ENCODE measurements around the gene EIF4G3. TPM values are rescaled to one million over a fixed set of nuclear protein-coding genes. Genes with fewer than 3 reads are reported as not detected.
A peak's percentile ranks its signal among the peaks of the same experiment; 100 is the strongest.
"Not testable (repeated sequence)": the region's sequence is repeated elsewhere in the genome, so short reads cannot be mapped to it uniquely, and the experiment has no call there.

Gene EIF4G3
- polyA plus RNA-seq, 3 donors, result 5.1 to 34.2 (median 5.8) TPM

DNA sequence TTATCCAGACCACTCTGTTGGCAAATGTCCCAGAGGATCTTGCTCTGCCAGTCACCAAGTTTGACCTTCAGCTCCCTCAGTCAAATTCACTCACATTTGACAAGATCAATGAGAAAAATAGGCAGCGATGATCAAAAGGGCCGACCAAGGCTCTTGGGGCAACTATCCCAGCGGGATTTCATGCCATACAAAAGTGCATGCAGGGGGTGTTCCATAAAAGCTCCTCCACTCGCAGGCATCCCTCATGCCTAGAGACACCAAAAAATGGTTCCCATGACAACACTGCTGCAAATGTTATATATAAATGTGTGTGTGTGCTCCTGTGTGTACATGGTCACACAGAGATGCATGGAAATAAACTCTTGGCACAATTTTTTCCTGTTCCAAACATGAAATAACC lies 16.2 kb upstream of the EIF4G3 start:
- Histone ChIP-seq H3K4me1 (ENCODE audit: control insufficient read depth in 1 of 2, insufficient read depth in 2 of 2, low read length in 2 of 2) (no peaks in the 10 kb centered on the region), H3K4me2 (replicated peaks; ENCODE audit: extremely low read depth, low read length, poor library complexity, severe bottlenecking) (no peak overlapping the region), H2AFZ (ENCODE audit: insufficient read depth, low read depth, low read length, poor library complexity, severe bottlenecking) (no peak overlapping the region), H3K36me3 (replicated peaks in 1 of 2; ENCODE audit: control insufficient read depth in 1 of 2, insufficient read depth in 2 of 2, low read length in 2 of 2) (no peaks in the 10 kb centered on the region), H3K79me2 (ENCODE audit: insufficient read depth, low read length) (no peaks in the 10 kb centered on the region), H3K4me3 (replicated peaks in 1 of 3; ENCODE audit: low read depth in 2 of 3, low read length in 3 of 3) (no peak overlapping the region), H3K27ac (ENCODE audit: low read depth in 1 of 2, low read length in 2 of 2) (no peak overlapping the region), H3K27me3 (ENCODE audit: control insufficient read depth in 2 of 2, insufficient read depth in 2 of 2, low read length in 2 of 2) (no peaks in the 10 kb centered on the region), H4K20me1 (ENCODE audit: insufficient read depth, low read length) (no peaks in the 10 kb centered on the region), H3K9ac (ENCODE audit: insufficient read depth, low read length, poor library complexity, severe bottlenecking) (no peak overlapping the region), H3K9me3 (replicated peaks in 1 of 2; ENCODE audit: control insufficient read depth in 1 of 2, insufficient read depth in 1 of 2, low read length in 2 of 2) (no peaks in the 10 kb centered on the region)
- H3K4me1 Mint-ChIP-seq, result peaks cover 14% of the 10 kb centered on the region
- 100% methylated on average over 4 of the region's 4 CpGs for WGBS (ENCODE audit: insufficient coverage)
- TF ChIP-seq, protein P1, sequence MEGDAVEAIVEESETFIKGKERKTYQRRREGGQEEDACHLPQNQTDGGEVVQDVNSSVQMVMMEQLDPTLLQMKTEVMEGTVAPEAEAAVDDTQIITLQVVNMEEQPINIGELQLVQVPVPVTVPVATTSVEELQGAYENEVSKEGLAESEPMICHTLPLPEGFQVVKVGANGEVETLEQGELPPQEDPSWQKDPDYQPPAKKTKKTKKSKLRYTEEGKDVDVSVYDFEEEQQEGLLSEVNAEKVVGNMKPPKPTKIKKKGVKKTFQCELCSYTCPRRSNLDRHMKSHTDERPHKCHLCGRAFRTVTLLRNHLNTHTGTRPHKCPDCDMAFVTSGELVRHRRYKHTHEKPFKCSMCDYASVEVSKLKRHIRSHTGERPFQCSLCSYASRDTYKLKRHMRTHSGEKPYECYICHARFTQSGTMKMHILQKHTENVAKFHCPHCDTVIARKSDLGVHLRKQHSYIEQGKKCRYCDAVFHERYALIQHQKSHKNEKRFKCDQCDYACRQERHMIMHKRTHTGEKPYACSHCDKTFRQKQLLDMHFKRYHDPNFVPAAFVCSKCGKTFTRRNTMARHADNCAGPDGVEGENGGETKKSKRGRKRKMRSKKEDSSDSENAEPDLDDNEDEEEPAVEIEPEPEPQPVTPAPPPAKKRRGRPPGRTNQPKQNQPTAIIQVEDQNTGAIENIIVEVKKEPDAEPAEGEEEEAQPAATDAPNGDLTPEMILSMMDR (IDR thresholded peaks at IDR 0.05), result no peak
- H3K27me3 Mint-ChIP-seq (ENCODE audit: low read depth in 3 of 3), result peaks cover 3 to 11% (median 6%) of the 10 kb centered on the region in 3 donors
- H3K9me3 Mint-ChIP-seq, result peaks cover 0 to 2% (median 0%) of the 10 kb centered on the region in 7 donors
- DNase-seq, result no peak
- no peaks in the 10 kb centered on the region for H3K36me3 Mint-ChIP-seq
- intact Hi-C loops (cut with micrococcal nuclease), result loop anchor here in 1 of 2 donors (10.0 kb wide), 1 partner anchor 498 kb away; no protein-coding TSS in a partner anchor
- peak overlapping the region in 1 of 7 donors; percentile 54 for H3K27ac Mint-ChIP-seq
- H3K4me3 Mint-ChIP-seq, result peak overlapping the region in 1 of 2 donors; percentile 28

DNA sequence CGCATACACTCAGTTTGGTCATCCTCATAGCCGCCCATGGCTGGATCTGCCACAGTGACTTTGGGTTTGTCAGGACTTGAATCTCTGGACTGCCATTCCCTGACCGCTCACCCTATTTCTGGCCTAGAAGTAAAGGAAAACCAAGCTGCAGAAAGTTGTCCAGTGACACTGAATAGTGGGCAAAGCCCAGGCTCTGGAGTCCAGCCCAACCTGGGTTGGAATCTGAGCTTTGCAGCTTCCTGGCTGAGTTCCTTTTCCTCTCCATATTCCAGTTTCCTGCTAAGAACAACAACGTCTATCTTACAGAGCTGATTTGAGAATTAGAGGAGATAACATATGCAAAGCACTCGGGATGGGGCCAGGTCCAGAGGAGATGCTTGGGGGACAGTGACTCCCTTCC lies 15.6 kb upstream of the EIF4G3 start:
- H3K27ac ChIP-seq (ENCODE audit: low read depth in 1 of 2, low read length in 2 of 2), result no peak overlapping the region
- Mint-ChIP-seq H3K27ac (no peak overlapping the region), H3K4me3 (no peak overlapping the region), H3K36me3 (no peaks in the 10 kb centered on the region), H3K4me1 (peaks cover 14% of the 10 kb centered on the region), H3K9me3 (peaks cover 0 to 2% (median 0%) of the 10 kb centered on the region in 7 donors), H3K27me3 (ENCODE audit: low read depth in 3 of 3) (peaks cover 3 to 11% (median 6%) of the 10 kb centered on the region in 3 donors)
- TF ChIP-seq, protein P1 (IDR thresholded peaks at IDR 0.05), result no peak
- WGBS (ENCODE audit: insufficient coverage), result 90% methylated on average over 4 of the region's 5 CpGs
- no peaks in the 10 kb centered on the region for H3K36me3 ChIP-seq (replicated peaks in 1 of 2; ENCODE audit: control insufficient read depth in 1 of 2, insufficient read depth in 2 of 2, low read length in 2 of 2)
- H3K4me2 ChIP-seq (replicated peaks; ENCODE audit: extremely low read depth, low read length, poor library complexity, severe bottlenecking), result no peak overlapping the region
- H4K20me1 ChIP-seq (ENCODE audit: insufficient read depth, low read length), result no peaks in the 10 kb centered on the region
- intact Hi-C loops (cut with micrococcal nuclease), result loop anchor here in 1 of 2 donors (10.0 kb wide), 1 partner anchor 497 kb away; no protein-coding TSS in a partner anchor
- H3K9ac ChIP-seq (ENCODE audit: insufficient read depth, low read length, poor library complexity, severe bottlenecking), result no peak overlapping the region
- H3K4me3 ChIP-seq (replicated peaks in 1 of 3; ENCODE audit: low read depth in 2 of 3, low read length in 3 of 3), result no peak overlapping the region
- no peaks in the 10 kb centered on the region for H3K4me1 ChIP-seq (ENCODE audit: control insufficient read depth in 1 of 2, insufficient read depth in 2 of 2, low read length in 2 of 2)
- no peaks in the 10 kb centered on the region for H3K27me3 ChIP-seq (ENCODE audit: control insufficient read depth in 2 of 2, insufficient read depth in 2 of 2, low read length in 2 of 2)
- DNase-seq, result no peak
- H3K79me2 ChIP-seq (ENCODE audit: insufficient read depth, low read length), result no peaks in the 10 kb centered on the region
- no peak overlapping the region for H2AFZ ChIP-seq (ENCODE audit: insufficient read depth, low read depth, low read length, poor library complexity, severe bottlenecking)
- no peaks in the 10 kb centered on the region for H3K9me3 ChIP-seq (replicated peaks in 1 of 2; ENCODE audit: control insufficient read depth in 1 of 2, insufficient read depth in 1 of 2, low read length in 2 of 2)

DNA sequence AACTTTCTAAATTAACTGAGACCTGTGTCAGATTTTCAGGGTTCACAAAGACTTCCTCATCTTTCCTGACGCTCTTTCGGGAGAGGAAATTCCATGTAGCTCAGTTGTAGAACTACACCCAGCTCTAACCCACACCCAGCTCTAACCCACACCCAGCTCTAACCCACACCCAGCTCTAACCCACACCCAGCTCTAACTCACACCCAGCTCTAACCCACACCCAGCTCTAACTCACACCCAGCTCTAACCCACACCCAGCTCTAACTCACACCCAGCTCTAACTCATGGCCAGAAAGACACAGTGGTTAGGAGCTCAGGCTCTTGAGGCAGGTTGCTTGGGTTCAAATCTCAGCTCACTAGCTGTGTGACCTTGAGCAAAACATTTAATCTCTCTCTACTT lies 14.1 kb upstream of the EIF4G3 start:
- H3K9ac ChIP-seq (ENCODE audit: insufficient read depth, low read length, poor library complexity, severe bottlenecking); H3K27me3 Mint-ChIP-seq (ENCODE audit: low read depth in 3 of 3); H3K9me3 ChIP-seq (replicated peaks in 1 of 2; ENCODE audit: control insufficient read depth in 1 of 2, insufficient read depth in 1 of 2, low read length in 2 of 2); H3K27ac ChIP-seq (ENCODE audit: low read depth in 1 of 2, low read length in 2 of 2); H3K36me3 Mint-ChIP-seq; H3K4me3 ChIP-seq (replicated peaks in 1 of 3; ENCODE audit: low read depth in 2 of 3, low read length in 3 of 3); H3K36me3 ChIP-seq (replicated peaks in 1 of 2; ENCODE audit: control insufficient read depth in 1 of 2, insufficient read depth in 2 of 2, low read length in 2 of 2); H2AFZ ChIP-seq (ENCODE audit: insufficient read depth, low read depth, low read length, poor library complexity, severe bottlenecking); H3K27me3 ChIP-seq (ENCODE audit: control insufficient read depth in 2 of 2, insufficient read depth in 2 of 2, low read length in 2 of 2); DNase-seq; H3K27ac Mint-ChIP-seq; H3K4me2 ChIP-seq (replicated peaks; ENCODE audit: extremely low read depth, low read length, poor library complexity, severe bottlenecking); H3K4me1 ChIP-seq (ENCODE audit: control insufficient read depth in 1 of 2, insufficient read depth in 2 of 2, low read length in 2 of 2); H4K20me1 ChIP-seq (ENCODE audit: insufficient read depth, low read length); H3K9me3 Mint-ChIP-seq; H3K79me2 ChIP-seq (ENCODE audit: insufficient read depth, low read length): not testable (repeated sequence)
- intact Hi-C loops (cut with micrococcal nuclease), result loop anchor here in 1 of 2 donors (10.0 kb wide), 1 partner anchor 496 kb away; no protein-coding TSS in a partner anchor
- Mint-ChIP-seq H3K4me1 (peaks cover 14% of the 10 kb centered on the region), H3K4me3 (peak overlapping the region in 1 of 2 donors; percentile 30)
- WGBS (ENCODE audit: insufficient coverage), result 50% methylated on average over 2 of the region's 2 CpGs
